NCI-H748 treated with DMSO at 0.1 percent for 48 hours (cell line): Measurements from ENCODE around the gene MRPL20.

Experiments
- DNase-seq: peaks from one replicate; lab custom pipeline; 2025; lab: John Stamatoyannopoulos, UW

Gene MRPL20

DNA sequence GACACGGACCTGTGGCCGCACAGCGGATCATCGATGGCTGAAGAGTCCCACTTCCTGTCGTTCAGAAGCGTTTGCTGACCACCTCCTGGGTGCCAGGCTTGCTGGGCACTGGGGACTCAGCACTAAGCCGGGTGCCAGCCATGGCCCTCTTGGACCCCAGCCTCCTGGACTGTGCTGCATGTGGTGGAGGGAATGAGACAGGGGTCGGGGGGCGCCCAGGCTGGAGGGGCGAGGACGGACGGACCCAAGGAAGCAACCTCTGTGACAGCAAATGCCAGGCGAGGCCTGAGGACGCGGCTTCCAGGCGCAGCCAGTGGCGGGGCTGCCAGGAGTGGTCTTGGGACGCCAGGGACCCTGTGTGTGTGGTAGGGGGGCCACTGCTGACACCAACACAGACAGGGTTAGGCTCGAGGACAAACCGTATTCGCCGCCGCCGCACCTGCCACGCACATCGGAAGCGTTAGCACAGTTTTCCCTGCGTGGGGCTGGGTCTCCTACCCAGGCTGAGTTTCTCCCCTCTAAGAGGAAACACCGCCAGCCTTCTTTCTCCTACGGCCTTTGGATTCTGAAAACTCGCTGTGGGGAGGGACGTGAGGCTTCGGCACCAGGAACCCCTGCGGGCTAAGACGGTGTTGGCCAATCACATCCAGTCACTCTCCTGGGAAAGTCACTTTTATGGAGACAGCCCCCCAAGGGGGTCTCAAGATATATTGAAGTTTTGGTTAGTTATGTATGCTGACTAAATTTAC lies 45.7 kb downstream of the MRPL20 start:
- DNase-seq, result no peak

DNA sequence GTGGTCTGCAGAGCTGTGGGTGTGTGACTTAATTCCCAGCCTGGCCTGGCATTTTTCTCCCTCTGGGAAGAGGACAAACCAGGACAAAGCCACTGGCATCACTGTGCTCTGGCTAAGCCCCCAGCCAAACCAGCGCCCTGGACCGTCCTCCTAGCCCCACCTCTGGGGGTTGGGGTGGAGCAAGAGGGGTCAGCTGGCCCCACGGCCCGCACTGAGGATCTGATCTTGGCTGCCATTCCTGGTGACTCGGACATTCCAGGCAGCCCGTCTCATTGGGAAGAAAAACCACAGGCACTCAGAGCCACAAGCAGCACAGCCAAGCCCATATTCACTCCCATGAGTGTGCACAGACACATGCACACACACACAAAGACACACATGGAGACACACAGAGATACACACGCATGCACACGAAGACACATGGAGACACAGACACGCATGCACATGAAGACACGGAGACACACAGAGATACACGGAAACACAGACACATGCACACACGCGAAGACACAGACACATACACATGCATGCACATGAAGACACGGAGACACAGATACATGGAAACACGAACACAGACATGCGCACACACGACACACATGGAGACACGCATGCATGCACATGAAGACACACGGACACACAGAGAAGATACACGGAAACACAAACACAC lies 46.5 kb downstream of the MRPL20 start:
- DNase-seq, result no peak

DNA sequence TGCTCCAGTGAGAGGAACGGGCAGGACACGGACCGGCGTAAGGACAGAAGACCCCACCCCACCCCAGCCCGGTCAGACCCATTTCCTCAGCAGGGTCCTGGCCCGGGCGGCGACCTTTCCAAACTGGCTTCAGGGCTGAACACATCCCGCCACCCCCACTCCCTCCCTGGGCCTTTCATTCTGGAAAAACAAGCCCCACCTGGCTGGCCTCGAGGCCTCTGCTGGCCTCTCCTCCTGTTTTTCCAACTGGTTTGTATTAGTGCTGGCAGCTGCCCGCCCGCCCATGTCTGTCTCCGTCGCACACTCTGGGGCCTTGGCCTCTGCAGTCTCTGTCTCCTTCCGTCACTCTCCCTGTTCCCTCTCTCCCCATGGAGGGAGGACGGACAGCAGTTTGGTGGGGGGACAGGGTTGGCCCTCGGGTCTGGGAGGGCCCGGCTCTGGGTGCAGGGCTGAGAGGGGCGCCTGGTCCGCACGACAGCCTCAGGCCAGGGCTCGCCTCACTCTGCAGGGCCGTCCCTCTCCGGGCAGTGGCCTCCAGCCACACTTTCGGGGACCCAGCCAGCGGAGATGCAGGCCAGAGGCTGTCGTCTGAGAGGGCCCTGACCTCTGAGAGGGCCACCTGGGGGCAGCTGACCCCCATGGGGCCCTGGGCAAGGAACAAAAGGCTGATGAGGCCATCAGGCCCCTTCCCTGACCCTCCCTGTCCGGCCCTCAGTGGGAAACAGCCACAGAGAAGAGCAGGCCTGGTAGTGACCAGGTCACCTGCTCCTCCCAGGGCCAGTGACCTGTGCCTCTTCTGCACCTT lies 47.2 kb downstream of the MRPL20 start:
- no peak for DNase-seq

DNA sequence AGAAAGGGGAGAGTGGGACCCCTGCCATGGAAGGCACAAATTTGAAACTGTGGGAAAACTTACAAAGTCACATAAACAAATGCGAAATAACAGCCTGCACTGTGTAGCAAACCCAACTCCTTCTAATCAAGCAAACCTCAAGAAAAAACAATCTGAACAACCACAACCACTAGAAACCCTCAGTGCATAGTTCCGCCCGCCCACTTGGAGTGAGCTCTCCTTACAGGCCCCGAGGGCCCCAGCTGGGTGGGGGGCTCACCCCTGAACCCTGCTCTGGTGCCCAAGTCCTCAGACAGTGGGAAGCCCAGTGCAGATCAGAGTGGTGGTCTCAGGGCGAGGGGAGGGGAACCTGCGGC lies 47.8 kb downstream of the MRPL20 start:
- no peak for DNase-seq

DNA sequence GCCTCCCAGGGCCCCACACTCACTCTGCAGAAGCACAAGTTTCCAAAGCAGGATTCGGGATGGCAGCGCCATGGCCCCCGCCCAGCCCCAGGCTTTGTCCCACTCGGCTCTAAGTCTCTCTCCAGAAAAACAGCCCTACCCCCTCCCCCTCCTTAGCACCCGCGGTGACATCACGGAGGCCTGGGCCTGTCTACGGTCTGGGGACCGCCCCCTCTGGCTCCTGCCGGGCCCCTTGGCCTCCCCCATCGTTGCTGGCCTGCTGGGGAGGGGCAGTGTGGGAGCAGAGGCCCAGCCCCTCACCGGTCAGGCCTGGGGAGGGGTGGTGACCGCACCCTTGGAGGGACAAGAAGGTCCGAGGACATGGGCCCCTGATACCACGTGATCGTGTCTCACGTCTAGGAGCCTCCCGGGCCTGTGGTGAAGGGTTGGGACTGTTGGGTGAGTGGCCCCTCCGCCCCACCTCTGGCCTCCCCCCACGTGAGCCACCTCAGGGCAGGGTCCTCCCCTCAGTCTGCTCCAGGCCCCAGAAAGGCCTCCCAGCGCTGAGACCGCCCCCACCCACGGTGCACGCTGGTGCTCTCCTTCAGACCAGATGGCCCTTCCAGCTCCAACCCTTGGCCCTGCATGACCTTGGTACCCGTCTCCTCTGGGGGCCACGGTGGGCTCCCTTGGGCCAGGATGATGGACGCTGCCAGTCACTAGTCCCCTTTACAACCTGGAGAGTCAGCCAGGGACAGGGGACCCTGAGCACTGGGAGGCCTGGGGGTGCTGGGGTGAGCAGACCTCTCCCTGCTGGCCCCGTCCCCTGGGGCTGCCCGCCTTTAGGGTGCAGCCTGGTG lies 48.4 kb downstream of the MRPL20 start, which contains the start of gene MXRA8:
Gene MXRA8 (minus strand): TSS at position 123 of the 839 bp plus-strand sequence. CDS start 51 bp downstream, at position 72.
- DNase-seq, result no peak

DNA sequence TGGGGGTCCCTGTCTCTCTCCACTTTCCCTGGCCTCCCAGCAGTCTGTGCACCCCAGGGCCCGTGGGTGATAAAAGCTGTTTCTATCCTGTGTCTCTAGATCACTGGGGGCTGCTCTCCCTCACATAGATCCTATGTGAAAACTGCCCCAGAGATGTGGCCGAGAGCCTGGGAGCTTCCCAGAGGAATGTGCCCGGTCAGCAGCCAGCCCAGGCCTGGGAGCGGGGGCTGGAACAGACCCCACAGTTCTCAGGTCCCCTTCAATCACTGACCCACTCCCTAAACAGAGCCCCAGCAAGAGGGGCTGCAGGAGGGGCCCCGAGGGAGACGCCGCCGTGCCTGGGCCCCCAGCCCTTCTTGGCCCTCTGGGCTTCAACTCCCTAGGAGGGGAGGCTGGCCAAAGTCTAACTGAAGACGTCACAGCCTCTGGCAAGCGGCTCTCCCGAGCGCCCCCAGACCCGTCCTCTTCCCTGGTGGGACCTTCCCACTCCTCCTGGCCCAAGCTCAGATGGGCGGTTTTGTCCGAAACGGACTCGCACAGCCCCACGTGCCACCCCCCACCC lies 49.1 kb downstream of the MRPL20 start:
- no peak for DNase-seq

DNA sequence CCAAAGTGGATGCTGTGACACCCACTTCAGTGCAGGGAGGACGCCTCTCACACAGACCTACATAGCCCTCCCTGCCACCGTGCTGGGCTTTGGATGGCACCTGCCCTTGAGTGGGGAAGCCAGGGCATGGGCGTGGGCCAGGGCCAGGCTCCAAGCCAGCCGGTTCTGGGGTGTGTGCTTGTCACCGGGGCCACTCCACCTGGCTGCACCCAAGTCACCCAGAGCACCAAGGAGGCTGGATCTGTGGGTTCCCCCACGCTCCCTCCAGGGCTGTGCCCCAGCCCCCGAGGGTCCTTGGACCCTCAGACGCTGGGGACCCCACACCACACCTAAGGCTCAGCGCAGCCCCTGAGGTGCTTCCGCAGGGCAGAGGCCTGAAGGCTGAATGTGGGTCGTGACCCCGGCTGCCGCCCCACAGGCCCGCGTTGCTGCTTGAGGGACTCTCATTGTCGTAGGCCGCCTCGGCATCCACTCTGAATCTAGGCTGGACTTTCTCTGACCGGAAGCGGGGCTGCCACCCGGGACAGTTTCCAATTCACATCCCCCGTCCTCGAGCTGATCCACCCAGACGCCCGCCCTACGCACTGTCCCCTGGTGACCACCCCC lies 50.2 kb downstream of the MRPL20 start:
- no peak for DNase-seq

DNA sequence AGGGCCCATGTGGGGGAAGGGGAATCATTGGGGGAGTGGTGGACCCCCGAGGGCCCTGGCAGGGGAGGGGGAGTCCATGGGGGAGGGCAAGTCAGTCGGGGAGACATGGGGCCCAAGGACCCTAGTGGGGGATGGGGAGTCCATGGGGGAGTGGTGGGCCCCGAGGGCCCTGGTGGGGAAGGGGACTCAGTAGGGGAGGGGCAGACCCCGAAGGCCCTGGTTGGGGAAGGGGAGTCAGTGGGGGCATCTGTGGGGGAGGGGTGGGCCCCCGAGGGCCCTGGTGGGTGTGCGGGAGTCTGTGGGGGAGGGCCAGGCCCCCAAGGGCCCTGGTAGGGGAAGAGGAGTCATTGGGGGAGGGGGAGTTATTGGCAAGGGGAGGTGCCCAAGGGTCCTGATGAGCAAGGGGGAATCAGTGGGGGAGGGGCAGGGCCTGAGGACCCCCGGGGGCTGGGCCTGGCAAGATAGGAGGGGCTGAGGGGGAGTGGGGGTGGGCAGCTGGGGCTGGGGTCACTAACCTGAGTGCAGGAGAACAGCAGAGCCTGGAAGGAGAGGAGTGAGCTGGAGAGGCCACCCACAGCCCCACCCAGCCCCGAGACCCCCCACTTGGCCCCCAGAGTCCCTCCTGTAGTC lies 50.8 kb downstream of the MRPL20 start:
- no peak for DNase-seq

DNA sequence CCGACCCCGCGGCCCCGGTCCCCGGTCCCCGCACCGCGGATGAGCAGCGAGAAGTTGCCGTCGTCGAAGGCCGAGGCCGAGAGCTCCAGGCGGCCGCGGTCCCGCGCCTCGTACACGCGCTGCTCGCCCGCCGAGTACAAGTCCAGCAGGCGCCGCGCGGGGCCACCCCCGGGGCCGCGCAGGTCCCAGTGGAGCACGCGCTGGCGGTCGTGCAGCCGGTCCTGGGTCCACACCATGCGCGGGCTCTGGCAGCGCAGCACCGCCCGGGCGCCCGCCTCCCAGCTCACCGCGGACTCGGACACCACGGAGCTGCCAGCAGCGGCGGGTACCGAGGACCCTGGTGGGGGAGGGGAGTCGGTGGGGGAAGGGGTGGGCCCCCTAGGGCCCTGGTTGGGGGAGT lies 51.7 kb downstream of the MRPL20 start:
- DNase-seq, result no peak

DNA sequence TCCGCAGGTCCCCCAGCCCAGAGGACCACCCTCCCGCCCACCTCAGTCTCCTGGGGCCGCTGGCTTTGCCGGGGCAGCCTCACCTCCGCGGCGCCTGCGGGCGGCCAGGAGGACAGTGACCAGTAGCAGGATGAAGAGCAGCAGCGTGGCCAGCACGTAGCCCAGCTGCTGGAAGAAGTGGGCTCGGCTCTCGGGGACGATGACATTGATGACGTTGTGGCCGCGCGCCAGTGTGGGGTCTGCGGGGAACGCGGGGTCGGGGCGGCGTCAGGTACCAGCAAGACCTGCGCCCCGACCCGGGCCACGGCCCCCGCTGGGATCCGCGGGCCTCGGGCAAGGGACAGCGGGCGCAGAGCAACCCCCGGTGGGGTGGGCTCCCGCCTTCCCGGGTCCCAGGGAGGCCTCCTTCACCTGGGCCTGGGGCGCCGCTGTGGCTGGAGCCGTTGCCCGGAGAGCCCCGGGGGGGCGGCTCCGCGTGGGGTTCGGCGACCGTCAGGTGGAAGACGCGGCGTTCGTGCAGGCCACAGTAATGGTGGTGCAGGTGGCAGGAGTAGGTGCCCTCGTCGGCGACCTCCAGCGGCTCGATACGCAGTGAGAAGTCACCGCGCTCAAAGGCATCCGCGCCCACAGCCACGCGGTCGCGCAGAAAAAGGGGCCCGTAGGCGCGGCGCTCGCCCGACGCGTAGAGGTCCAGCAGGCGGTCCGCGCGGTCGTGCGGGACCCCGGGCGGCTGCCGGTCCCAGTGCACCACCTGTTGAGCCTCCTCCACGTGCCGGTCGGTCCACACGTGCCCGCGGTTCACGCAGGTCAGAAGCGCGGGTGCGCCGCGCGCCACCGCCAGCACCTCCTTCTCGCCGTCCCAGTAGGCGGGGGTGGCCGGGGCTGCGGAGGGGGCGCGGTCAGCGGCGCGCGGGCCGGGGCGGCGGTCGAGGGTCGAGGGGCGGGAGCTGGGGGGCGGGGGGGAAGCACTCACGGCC lies 52.5 kb downstream of the MRPL20 start:
- no peak for DNase-seq

DNA sequence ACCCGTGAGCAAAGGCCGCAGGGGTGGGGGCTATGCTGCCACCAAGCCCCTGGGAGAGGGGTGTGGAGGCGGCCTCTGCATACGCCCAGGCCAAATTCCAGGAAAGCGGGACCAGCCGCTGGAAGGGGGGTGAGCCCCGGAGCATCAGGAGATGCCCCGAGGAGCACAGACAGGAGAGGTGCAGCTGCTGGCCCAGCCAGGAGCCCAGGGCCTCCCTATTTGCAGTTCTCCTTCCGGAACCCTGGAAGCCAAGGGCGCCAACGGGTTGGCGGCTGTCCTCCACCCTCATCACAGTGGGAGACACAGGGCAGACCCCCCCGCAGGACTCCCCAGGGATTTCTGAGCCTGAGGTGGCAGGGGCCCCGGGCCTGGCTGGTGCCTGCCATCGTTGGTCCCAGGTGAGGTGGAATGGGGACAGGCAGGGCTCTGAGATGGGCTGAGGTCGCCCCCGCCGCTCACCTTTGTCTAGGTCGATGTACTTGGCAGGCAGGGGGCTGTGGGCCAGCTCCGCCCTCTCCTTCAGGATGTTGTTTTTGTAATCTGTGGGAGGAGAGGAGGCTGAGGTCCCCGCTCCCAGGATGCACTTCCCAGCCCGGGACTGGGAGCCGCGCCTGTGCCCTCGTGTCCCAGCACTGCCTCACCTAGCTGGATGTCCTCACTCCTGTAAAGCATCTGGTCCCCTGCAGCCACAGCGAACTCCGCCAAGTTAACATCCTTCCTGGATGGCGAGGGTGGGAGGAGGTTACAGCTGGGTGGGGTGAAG lies 53.5 kb downstream of the MRPL20 start:
- no peak for DNase-seq

DNA sequence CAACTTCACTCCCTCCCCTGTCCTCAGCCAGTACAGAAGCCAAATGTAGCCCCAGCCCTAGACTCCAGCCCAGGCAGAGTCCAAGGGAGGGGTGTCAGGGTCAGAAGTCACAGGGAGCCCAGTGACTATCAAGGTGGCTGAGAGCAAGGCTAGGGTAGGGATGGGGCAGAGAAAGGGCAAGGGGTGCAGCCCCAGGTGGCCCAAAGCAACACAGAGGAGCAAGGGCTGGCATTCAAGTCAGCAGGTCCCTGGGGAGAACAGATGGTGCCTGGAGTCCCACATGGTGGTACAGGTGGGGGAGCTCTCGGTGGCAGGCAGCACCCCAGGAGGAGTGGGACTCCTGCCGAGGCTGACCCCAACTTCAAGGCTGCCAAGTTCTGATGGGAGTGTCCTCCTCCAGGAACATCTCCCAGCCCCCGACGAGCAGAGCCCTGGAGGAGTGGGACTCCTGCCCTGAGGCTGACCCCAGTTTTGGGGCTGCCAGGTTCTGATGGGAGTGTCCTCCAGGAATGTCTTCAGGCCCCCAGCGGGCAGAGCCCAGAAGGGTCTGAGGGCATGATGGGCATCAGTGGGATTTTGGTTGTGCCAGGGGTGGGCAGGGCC lies 54.2 kb downstream of the MRPL20 start:
- DNase-seq, result no peak
